H1 (cell line): ENCODE results near the gene PABPC1L2A.

Source experiments
- CEBPB ChIP-seq: IDR thresholded peaks from 2 replicates; pipeline ENCODE4 v1.6.1; 2012; ENCODE audit warnings: low read depth, low read length
- EP300 ChIP-seq, 2 experiments: IDR thresholded peaks; 1 replicate in 1 of 2; 2 replicates in 1 of 2; pipeline ENCODE4 v1.6.1; 2011 to 2012; ENCODE audit warnings: low read depth in 2 of 2, low read length in 2 of 2, mild to moderate bottlenecking in 2 of 2, borderline replicate concordance in 1 of 2, inconsistent platforms in 1 of 2, moderate library complexity in 1 of 2
- EZH2 ChIP-seq: fragments of 200-600 bp; sonication (generic); IDR thresholded peaks from 2 replicates; pipeline ENCODE4 v1.7.1; 2012; ENCODE audit warnings: low read depth, mild to moderate bottlenecking, moderate library complexity, low read length, inconsistent platforms; ENCODE audit not compliant: severe bottlenecking
- GABPA ChIP-seq: IDR thresholded peaks from 2 replicates; pipeline ENCODE4 v1.6.1; 2011; ENCODE audit warnings: mild to moderate bottlenecking, low read length, moderate library complexity, borderline replicate concordance; ENCODE audit not compliant: insufficient read depth
- NRF1 ChIP-seq: IDR thresholded peaks from 2 replicates; pipeline ENCODE4 v1.6.1; 2011; ENCODE audit warnings: mild to moderate bottlenecking, low read depth, low read length, improper control_type of control experiment
- POLR2AphosphoS5 ChIP-seq: IDR thresholded peaks from 2 replicates; pipeline ENCODE4 v1.6.1; 2011; ENCODE audit warnings: low read depth, low read length
- RFX5 ChIP-seq: IDR thresholded peaks from 2 replicates; pipeline ENCODE4 v1.6.1; 2011; ENCODE audit warnings: low read depth, low read length, improper control_type of control experiment, borderline replicate concordance
- SIN3A ChIP-seq, 2 experiments: IDR thresholded peaks in 1 of 2; conservative IDR thresholded peaks in 1 of 2; 2 replicates each; pipeline ENCODE4 v1.6.1; 2011 to 2012; ENCODE audit warnings: low read length in 2 of 2, improper control_type of control experiment in 1 of 2, low read depth in 1 of 2, mild to moderate bottlenecking in 1 of 2
- SIX5 ChIP-seq: IDR thresholded peaks from 2 replicates; pipeline ENCODE4 v1.6.1; 2011; ENCODE audit warnings: mild to moderate bottlenecking, low read depth, low read length
- SUZ12 ChIP-seq: fragments of 200-600 bp; sonication (generic); IDR thresholded peaks from 2 replicates; pipeline ENCODE4 v1.6.1; 2012; ENCODE audit warnings: mild to moderate bottlenecking, inconsistent platforms, low read length, moderate library complexity, mixed read lengths
- TAF1 ChIP-seq: IDR thresholded peaks from 2 replicates; pipeline ENCODE4 v1.6.1; 2011; ENCODE audit warnings: mild to moderate bottlenecking, low read depth, low read length
- TAF7 ChIP-seq: optimal IDR thresholded peaks from 2 replicates; pipeline ENCODE3; 2011; ENCODE audit warnings: low read depth, mild to moderate bottlenecking, inconsistent platforms, low read length, moderate library complexity, borderline replicate concordance
- TCF12 ChIP-seq: IDR thresholded peaks from 2 replicates; pipeline ENCODE4 v1.6.1; 2011; ENCODE audit warnings: low read depth, mild to moderate bottlenecking, low read length
- TF ChIP-seq, protein P1 (sequence below), 3 experiments: IDR thresholded peaks; 1 replicate in 2 of 3; 2 replicates in 1 of 3; pipeline versions ENCODE4 v1.5.1 to v1.6.1; 2011; ENCODE audit warnings: low read length in 3 of 3, mild to moderate bottlenecking in 3 of 3, inconsistent platforms in 2 of 3, low read depth in 1 of 3, moderate library complexity in 1 of 3; ENCODE audit not compliant: insufficient read depth in 1 of 3; ENCODE audit errors: control extremely low read depth in 1 of 3

DNA sequence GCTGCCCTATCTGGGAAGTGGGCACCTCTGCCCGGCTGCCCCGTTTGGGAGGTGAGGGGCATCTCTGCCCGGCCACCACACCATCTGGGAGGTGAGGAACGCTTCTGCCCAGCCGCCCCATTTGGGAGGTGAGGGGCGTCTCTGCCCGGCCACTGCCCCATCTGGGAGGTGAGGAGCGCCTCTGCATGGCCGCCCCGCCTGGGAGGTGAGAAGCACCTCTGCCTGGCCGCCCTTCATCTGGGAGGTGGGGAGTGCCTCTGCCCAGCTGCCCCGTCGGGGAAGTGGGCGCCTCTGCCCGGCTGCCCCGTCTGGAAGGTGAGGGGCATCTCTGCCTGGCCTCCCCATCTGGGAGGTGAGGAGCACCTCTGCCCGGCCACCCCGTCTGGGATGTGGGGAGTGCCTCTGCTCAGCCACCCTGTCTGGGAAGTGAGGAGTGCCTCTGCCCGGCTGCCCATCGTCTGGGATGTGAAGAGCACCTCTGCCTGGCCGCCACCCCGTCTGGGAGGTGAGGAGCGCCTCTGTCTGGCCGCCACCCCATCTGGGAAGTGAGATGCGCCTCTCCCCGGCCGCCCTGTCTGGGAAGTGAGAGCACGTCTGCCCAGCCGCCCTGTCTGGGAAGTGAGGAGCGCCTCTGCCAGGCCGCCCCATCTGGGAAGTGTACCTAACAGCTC lies 9.8 kb downstream of the PABPC1L2A start:
- TF ChIP-seq, protein P1, sequence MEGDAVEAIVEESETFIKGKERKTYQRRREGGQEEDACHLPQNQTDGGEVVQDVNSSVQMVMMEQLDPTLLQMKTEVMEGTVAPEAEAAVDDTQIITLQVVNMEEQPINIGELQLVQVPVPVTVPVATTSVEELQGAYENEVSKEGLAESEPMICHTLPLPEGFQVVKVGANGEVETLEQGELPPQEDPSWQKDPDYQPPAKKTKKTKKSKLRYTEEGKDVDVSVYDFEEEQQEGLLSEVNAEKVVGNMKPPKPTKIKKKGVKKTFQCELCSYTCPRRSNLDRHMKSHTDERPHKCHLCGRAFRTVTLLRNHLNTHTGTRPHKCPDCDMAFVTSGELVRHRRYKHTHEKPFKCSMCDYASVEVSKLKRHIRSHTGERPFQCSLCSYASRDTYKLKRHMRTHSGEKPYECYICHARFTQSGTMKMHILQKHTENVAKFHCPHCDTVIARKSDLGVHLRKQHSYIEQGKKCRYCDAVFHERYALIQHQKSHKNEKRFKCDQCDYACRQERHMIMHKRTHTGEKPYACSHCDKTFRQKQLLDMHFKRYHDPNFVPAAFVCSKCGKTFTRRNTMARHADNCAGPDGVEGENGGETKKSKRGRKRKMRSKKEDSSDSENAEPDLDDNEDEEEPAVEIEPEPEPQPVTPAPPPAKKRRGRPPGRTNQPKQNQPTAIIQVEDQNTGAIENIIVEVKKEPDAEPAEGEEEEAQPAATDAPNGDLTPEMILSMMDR (IDR thresholded peaks at IDR 0.05; ENCODE audit: control extremely low read depth in 1 of 3, insufficient read depth in 1 of 3, low read depth in 1 of 3, low read length in 3 of 3): no peak
- TF ChIP-seq SIN3A (conservative IDR thresholded peaks at IDR 0.05 in 1 of 2, IDR thresholded peaks at IDR 0.05 in 1 of 2; ENCODE audit: low read depth in 1 of 2, low read length in 2 of 2) (no peak), NRF1 (no peak), SUZ12 (no peak), TCF12 (no peak), EP300 (IDR thresholded peaks at IDR 0.05; ENCODE audit: borderline replicate concordance in 1 of 2, low read depth in 2 of 2, low read length in 2 of 2) (no peak), EZH2 (no peak), CEBPB (no peak), RFX5 (no peak), SIX5 (no peak), POLR2AphosphoS5 (no peak), TAF1 (no peak), GABPA (no peak), TAF7 (no peak)
